OCI-LY1 (cell line): ENCODE data around the gene TMEM179.

Source experiments
- H2AFZ ChIP-seq: fragments of 200-600 bp; sonication (generic), shearing (Covaris generic); 2 replicates; pipeline ENCODE4 v1.6.0; 2014; ENCODE audit warnings: antibody characterized with exemption, mild to moderate bottlenecking, low read length
- H3F3A ChIP-seq: fragments of 200-600 bp; sonication (generic), shearing (Covaris generic); 2 replicates; pipeline ENCODE4 v1.6.0; 2014; ENCODE audit warnings: mild to moderate bottlenecking, antibody characterized with exemption, low read length, moderate library complexity; ENCODE audit not compliant: insufficient read depth
- H3K27ac ChIP-seq: fragments of 200-600 bp; sonication (generic); 2 replicates; pipeline ENCODE4 v1.5.1; 2014; ENCODE audit warnings: low read length, mixed run types, mild to moderate bottlenecking, low read depth; ENCODE audit not compliant: poor library complexity, severe bottlenecking
- H3K27me3 ChIP-seq: fragments of 200-600 bp; sonication (generic); 2 replicates; pipeline ENCODE4 v1.6.0; 2014; ENCODE audit warnings: antibody characterized with exemption, mild to moderate bottlenecking, low read length, moderate library complexity; ENCODE audit not compliant: insufficient read depth
- H3K36me3 ChIP-seq: fragments of 200-600 bp; sonication (generic); 2 replicates; pipeline ENCODE4 v1.6.1; 2014; ENCODE audit warnings: mild to moderate bottlenecking, antibody characterized with exemption, low read length, moderate library complexity, mixed read lengths; ENCODE audit not compliant: insufficient read depth
- H3K4me1 ChIP-seq: fragments of 200-600 bp; sonication (generic); 2 replicates; pipeline ENCODE4 v1.5.1; 2014; ENCODE audit warnings: mild to moderate bottlenecking, low read length, moderate library complexity; ENCODE audit not compliant: insufficient read depth, severe bottlenecking
- H3K4me2 ChIP-seq: fragments of 200-600 bp; sonication (generic), shearing (Covaris generic); 2 replicates; pipeline ENCODE4 v1.6.1; 2014; ENCODE audit warnings: low read length
- H3K4me3 ChIP-seq: fragments of 200-600 bp; sonication (generic); 2 replicates; pipeline ENCODE4 v1.5.1; 2014; ENCODE audit warnings: low read length, low read depth, mild to moderate bottlenecking, mixed read lengths; ENCODE audit not compliant: poor library complexity, severe bottlenecking
- H3K79me2 ChIP-seq: fragments of 200-600 bp; shearing (Covaris generic); 2 replicates; pipeline ENCODE4 v1.6.1; 2016; ENCODE audit warnings: mixed run types, low read length, mixed read lengths; ENCODE audit not compliant: insufficient read depth
- H3K9ac ChIP-seq: fragments of 200-600 bp; sonication (generic), shearing (Covaris generic); 2 replicates; pipeline ENCODE4 v1.6.1; 2014; ENCODE audit warnings: mild to moderate bottlenecking, low read length, mixed read lengths
- H3K9me2 ChIP-seq: fragments of 200-600 bp; sonication (generic), shearing (Covaris generic); 2 replicates; pipeline ENCODE4 v1.6.1; 2014; ENCODE audit warnings: low read depth, mild to moderate bottlenecking, low read length, mixed read lengths
- H3K9me3 ChIP-seq: fragments of 200-600 bp; shearing (Covaris generic); 2 replicates; pipeline ENCODE4 v1.6.1; 2014; ENCODE audit warnings: low read length, mixed read lengths
- H4K20me1 ChIP-seq: fragments of 200-600 bp; sonication (generic), shearing (Covaris generic); 2 replicates; pipeline ENCODE4 v1.6.0; 2016; ENCODE audit warnings: mild to moderate bottlenecking, low read length; ENCODE audit not compliant: insufficient read depth
- EZH2 ChIP-seq: fragments of 200-600 bp; sonication (generic), shearing (Covaris generic); IDR thresholded peaks from 2 replicates; pipeline ENCODE4 v1.8.0; 2017; ENCODE audit warnings: borderline replicate concordance, mixed run types, mild to moderate bottlenecking, antibody characterized with exemption, low read length, moderate library complexity, mixed read lengths
- TF ChIP-seq, protein P1 (sequence below): fragments of 200-600 bp; sonication (generic), shearing (Covaris generic); IDR thresholded peaks from 2 replicates; pipeline ENCODE4 v1.5.1; 2017; ENCODE audit warnings: mild to moderate bottlenecking, antibody characterized with exemption, low read length, moderate library complexity, mixed read lengths

The TMEM179 gene

GRCh38 chr14:104547310-104547997 is 57.1 kb downstream of the TMEM179 start:
- Histone ChIP-seq H3K4me1 (no peaks in the 10 kb centered on the region), H3K27ac (no peak overlapping the region), H3K9ac (no peak overlapping the region), H4K20me1 (no peaks in the 10 kb centered on the region), H3K4me3 (no peak overlapping the region), H3K27me3 (peaks cover 11% of the 10 kb centered on the region; the same call in 1 of the 2 replicates), H3K79me2 (no peaks in the 10 kb centered on the region), H3K4me2 (no peak overlapping the region), H3F3A (no peaks in the 10 kb centered on the region), H3K36me3 (no peaks in the 10 kb centered on the region), H2AFZ (no peak overlapping the region), H3K9me3 (no peaks in the 10 kb centered on the region), H3K9me2 (no peaks in the 10 kb centered on the region)
- TF ChIP-seq EZH2, result no peak
- TF ChIP-seq, protein P1, sequence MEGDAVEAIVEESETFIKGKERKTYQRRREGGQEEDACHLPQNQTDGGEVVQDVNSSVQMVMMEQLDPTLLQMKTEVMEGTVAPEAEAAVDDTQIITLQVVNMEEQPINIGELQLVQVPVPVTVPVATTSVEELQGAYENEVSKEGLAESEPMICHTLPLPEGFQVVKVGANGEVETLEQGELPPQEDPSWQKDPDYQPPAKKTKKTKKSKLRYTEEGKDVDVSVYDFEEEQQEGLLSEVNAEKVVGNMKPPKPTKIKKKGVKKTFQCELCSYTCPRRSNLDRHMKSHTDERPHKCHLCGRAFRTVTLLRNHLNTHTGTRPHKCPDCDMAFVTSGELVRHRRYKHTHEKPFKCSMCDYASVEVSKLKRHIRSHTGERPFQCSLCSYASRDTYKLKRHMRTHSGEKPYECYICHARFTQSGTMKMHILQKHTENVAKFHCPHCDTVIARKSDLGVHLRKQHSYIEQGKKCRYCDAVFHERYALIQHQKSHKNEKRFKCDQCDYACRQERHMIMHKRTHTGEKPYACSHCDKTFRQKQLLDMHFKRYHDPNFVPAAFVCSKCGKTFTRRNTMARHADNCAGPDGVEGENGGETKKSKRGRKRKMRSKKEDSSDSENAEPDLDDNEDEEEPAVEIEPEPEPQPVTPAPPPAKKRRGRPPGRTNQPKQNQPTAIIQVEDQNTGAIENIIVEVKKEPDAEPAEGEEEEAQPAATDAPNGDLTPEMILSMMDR, result no peak

GRCh38 chr14:104546591-104547309 is 57.8 kb downstream of the TMEM179 start:
- Histone ChIP-seq H3K36me3 (no peaks in the 10 kb centered on the region), H3K9me2 (no peaks in the 10 kb centered on the region), H3F3A (no peaks in the 10 kb centered on the region), H3K27me3 (peaks cover 11% of the 10 kb centered on the region; the same call in 1 of the 2 replicates), H3K9me3 (no peaks in the 10 kb centered on the region), H4K20me1 (no peaks in the 10 kb centered on the region), H3K27ac (no peak overlapping the region), H3K4me2 (no peak overlapping the region), H2AFZ (no peak overlapping the region), H3K9ac (no peak overlapping the region), H3K4me3 (no peak overlapping the region), H3K4me1 (no peaks in the 10 kb centered on the region), H3K79me2 (no peaks in the 10 kb centered on the region)
- TF ChIP-seq, protein P1, result no peak
- no peak for TF ChIP-seq EZH2

GRCh38 chr14:104545942-104546501 is 58.5 kb downstream of the TMEM179 start:
- Histone ChIP-seq H3K36me3 (no peaks in the 10 kb centered on the region), H3F3A (no peaks in the 10 kb centered on the region), H3K4me2 (no peak overlapping the region), H4K20me1 (no peaks in the 10 kb centered on the region), H3K79me2 (no peaks in the 10 kb centered on the region), H3K27ac (no peak overlapping the region), H3K9ac (no peak overlapping the region), H3K9me2 (no peaks in the 10 kb centered on the region), H3K9me3 (no peaks in the 10 kb centered on the region), H3K4me1 (no peaks in the 10 kb centered on the region), H3K4me3 (no peak overlapping the region), H2AFZ (no peak overlapping the region), H3K27me3 (peaks cover 11% of the 10 kb centered on the region; the same call in 1 of the 2 replicates)
- no peak for TF ChIP-seq EZH2
- TF ChIP-seq, protein P1, result no peak
